Skeletal muscle tissue (tissue), 4 donors: ENCODE results near the gene AGO4. TPM values are rescaled to one million over a fixed set of nuclear protein-coding genes. Genes with fewer than 3 reads are reported as not detected.
A peak's percentile ranks its signal among the peaks of the same experiment; 100 is the strongest.
"Not testable (repeated sequence)": the region's sequence is repeated elsewhere in the genome, so short reads cannot be mapped to it uniquely, and the experiment has no call there.

ENCODE experiments used
- H3K27ac ChIP-seq: one replicate; pipeline ENCODE4 v1.7.0; 2013; ENCODE audit warnings: mild to moderate bottlenecking, low read depth, low read length, inconsistent platforms
- H3K27me3 ChIP-seq, 3 donors: one replicate each; pipeline ENCODE4 v1.7.0; 2013; ENCODE audit warnings: low read length in 3 of 3; ENCODE audit not compliant: control insufficient read depth in 3 of 3, insufficient read depth in 3 of 3
- H3K36me3 ChIP-seq, 3 donors: one replicate each; pipeline ENCODE4 v1.7.0; 2013; ENCODE audit warnings: low read length in 3 of 3; ENCODE audit not compliant: control insufficient read depth in 3 of 3, insufficient read depth in 3 of 3
- H3K4me1 ChIP-seq, 3 donors: one replicate each; pipeline ENCODE4 v1.7.0; 2013; ENCODE audit warnings: low read length in 3 of 3, mild to moderate bottlenecking in 3 of 3; ENCODE audit not compliant: control insufficient read depth in 3 of 3, insufficient read depth in 3 of 3
- H3K4me3 ChIP-seq, 3 donors: one replicate each; pipeline ENCODE4 v1.7.0; 2013; ENCODE audit warnings: low read length in 3 of 3
- H3K9ac ChIP-seq, 3 donors: one replicate each; pipeline ENCODE4 v1.7.0; 2013; ENCODE audit warnings: low read length in 3 of 3, mild to moderate bottlenecking in 3 of 3, moderate library complexity in 2 of 3, low read depth in 1 of 3
- H3K9me3 ChIP-seq, 3 donors: one replicate each; pipeline ENCODE4 v1.7.0; 2013; ENCODE audit warnings: low read length in 3 of 3; ENCODE audit not compliant: control insufficient read depth in 3 of 3
- total RNA-seq: library from RNA; depleted of rRNA; stranded (reverse); fragments of >200 nt; gene quantifications from one replicate; pipeline ENCODE4 v1.2.3, GENCODE V29; 2014
- donor health status: Osteomylitis.

The AGO4 gene
- total RNA-seq, result 17.7 TPM

GRCh38 chr1:35807614-35808449, at the start of gene AGO4:
AGO4 (plus strand) TSS chr1:35808016; CDS start chr1:35808417, 401 bp downstream.
- Histone ChIP-seq H3K4me1 (peaks cover 7 to 21% (median 16%) of the 10 kb centered on the region in 3 donors), H3K4me3 (peak within 1 kb of the TSS; percentile 79 to 92 (median 80)), H3K9ac (peak within 1 kb of the TSS; percentile 86 to 91 (median 89)), H3K27ac (peak within 1 kb of the TSS; percentile 83), H3K36me3 (no peaks in the 10 kb centered on the region), H3K9me3 (no peaks in the 10 kb centered on the region), H3K27me3 (no peaks in the 10 kb centered on the region)

GRCh38 chr1:35762141-35762540, 45.7 kb upstream of the AGO4 start:
- peaks cover 0 to 3% (median 0%) of the 10 kb centered on the region in 3 donors for H3K27me3 ChIP-seq
- H3K9me3 ChIP-seq, result no peaks in the 10 kb centered on the region
- H3K27ac ChIP-seq, result no peak overlapping the region
- H3K36me3 ChIP-seq, result no peaks in the 10 kb centered on the region
- no peak overlapping the region for H3K9ac ChIP-seq
- H3K4me1 ChIP-seq, result no peaks in the 10 kb centered on the region
- H3K4me3 ChIP-seq, result no peak overlapping the region

GRCh38 chr1:35763201-35763600, 44.6 kb upstream of the AGO4 start:
- Histone ChIP-seq H3K4me3 (no peak overlapping the region), H3K9ac (no peak overlapping the region), H3K27ac (no peak overlapping the region), H3K27me3 (peaks cover 0 to 3% (median 0%) of the 10 kb centered on the region in 3 donors), H3K36me3 (no peaks in the 10 kb centered on the region), H3K4me1 (no peaks in the 10 kb centered on the region), H3K9me3 (no peaks in the 10 kb centered on the region)

- Histone ChIP-seq H3K9ac (no peak overlapping the region), H3K4me1 (peaks cover 0 to 7% (median 6%) of the 10 kb centered on the region in 3 donors), H3K36me3 (no peaks in the 10 kb centered on the region), H3K27ac (no peak overlapping the region), H3K27me3 (peaks cover 0 to 5% (median 0%) of the 10 kb centered on the region in 3 donors), H3K4me3 (no peak overlapping the region), H3K9me3 (no peaks in the 10 kb centered on the region)
Measured at GRCh38 chr1:35764283-35764682, 43.5 kb upstream of the AGO4 start.

- Histone ChIP-seq H3K27me3 (peaks cover 0 to 5% (median 0%) of the 10 kb centered on the region in 3 donors), H3K36me3 (no peaks in the 10 kb centered on the region), H3K4me1 (peaks cover 4 to 12% (median 7%) of the 10 kb centered on the region in 3 donors), H3K4me3 (peak overlapping the region; percentile 73 to 82 (median 82)), H3K27ac (no peak overlapping the region), H3K9me3 (no peaks in the 10 kb centered on the region), H3K9ac (peak overlapping the region; percentile 51 to 79 (median 64))
Measured at GRCh38 chr1:35768350-35769187, 39.2 kb upstream of the AGO4 start.

- Histone ChIP-seq H3K4me1 (peaks cover 4 to 12% (median 7%) of the 10 kb centered on the region in 3 donors), H3K27ac (no peak overlapping the region), H3K27me3 (peaks cover 0 to 5% (median 0%) of the 10 kb centered on the region in 3 donors), H3K9ac (peak overlapping the region; percentile 51 to 79 (median 64)), H3K9me3 (no peaks in the 10 kb centered on the region), H3K36me3 (no peaks in the 10 kb centered on the region), H3K4me3 (peak overlapping the region; percentile 73 to 82 (median 82))
Measured at GRCh38 chr1:35769188-35769758, 38.5 kb upstream of the AGO4 start.

- H3K4me1 ChIP-seq, result peaks cover 4 to 9% (median 5%) of the 10 kb centered on the region in 3 donors
- H3K9ac ChIP-seq, result no peak overlapping the region
- H3K27ac ChIP-seq, result no peak overlapping the region
- H3K9me3 ChIP-seq, result no peaks in the 10 kb centered on the region
- H3K27me3 ChIP-seq, result no peaks in the 10 kb centered on the region
- H3K4me3 ChIP-seq, result no peak overlapping the region
- no peaks in the 10 kb centered on the region for H3K36me3 ChIP-seq
Measured at GRCh38 chr1:35773711-35774110, 34.1 kb upstream of the AGO4 start.

- not testable (repeated sequence) for H3K9me3 ChIP-seq, H3K27me3 ChIP-seq, H3K36me3 ChIP-seq, H3K4me3 ChIP-seq, H3K4me1 ChIP-seq, H3K9ac ChIP-seq, H3K27ac ChIP-seq
Measured at GRCh38 chr1:35776172-35776571, 31.6 kb upstream of the AGO4 start.

GRCh38 chr1:35777109-35777508, 30.7 kb upstream of the AGO4 start:
- no peaks in the 10 kb centered on the region for H3K4me1 ChIP-seq
- no peaks in the 10 kb centered on the region for H3K27me3 ChIP-seq
- no peaks in the 10 kb centered on the region for H3K9me3 ChIP-seq
- H3K4me3 ChIP-seq, result no peak overlapping the region
- H3K27ac ChIP-seq, result no peak overlapping the region
- no peak overlapping the region for H3K9ac ChIP-seq
- H3K36me3 ChIP-seq, result no peaks in the 10 kb centered on the region
